ENCODE measurements around the gene CBX3. TPM values are rescaled to one million over a fixed set of nuclear protein-coding genes. Genes with fewer than 3 reads are reported as not detected.

Gene CBX3
- total and polyA plus RNA-seq, 2 of the 8 experiments (the other 6 are each of a cell fraction or from before 2014, with no cell fraction given) = 71.3 to 258 TPM

DNA sequence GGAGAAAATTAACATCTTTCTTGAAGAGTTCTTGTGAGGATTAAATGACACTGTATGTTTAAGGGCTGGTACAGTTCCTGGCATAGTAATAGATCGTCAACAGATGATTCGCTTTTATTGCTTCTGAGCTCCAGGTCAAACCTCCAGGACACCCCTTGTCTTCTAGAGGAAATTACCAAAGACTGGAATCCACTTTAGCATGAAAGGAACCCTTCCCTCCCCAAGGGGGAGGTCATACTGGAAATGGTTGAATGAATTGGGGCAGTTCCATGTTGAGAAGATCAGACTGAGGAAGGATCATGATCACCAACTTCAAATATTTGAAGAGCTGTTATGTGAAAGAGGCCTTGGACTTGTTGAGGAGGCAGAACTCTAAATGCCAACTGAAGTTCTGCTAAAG, 40.6 kb upstream of the CBX3 start:
- H3K56ac ChIP-seq (replicated peaks; ENCODE audit: insufficient read length, low read depth, low read length) = no peak overlapping the region
- H2AFZ ChIP-seq (ENCODE audit: low read length) = no peak overlapping the region
- no peak overlapping the region for H3K4ac ChIP-seq (replicated peaks; ENCODE audit: insufficient read length, low read depth, low read length)
- no peak overlapping the region for H2BK120ac ChIP-seq (replicated peaks; ENCODE audit: low read depth, low read length)
- H4K91ac ChIP-seq (replicated peaks; ENCODE audit: insufficient read length, low read length) = no peak overlapping the region
- 100% methylated on average over 2 of the region's 2 CpGs; no CpG with 5 or more reads in 1 of the 2 experiments for WGBS, 2 experiments (ENCODE audit: extremely low coverage in 1 of 2, insufficient coverage in 1 of 2, insufficient read length in 1 of 2, insufficient replicate concordance in 2 of 2, low coverage in 1 of 2, low lambda C conversion rate in 2 of 2, missing lambda C conversion rate in 1 of 2)
- POLR2A ChIA-PET (ENCODE audit: partially characterized antibody) = interaction anchor here (0.7 to 5.1 kb wide), 17 partner anchors 9 to 79 kb away, joined by 3 to 23 read pairs (median 4); partner anchors contain the start of genes CBX3, HNRNPA2B1 and NFE2L3
- DNase-seq (ENCODE audit: low read depth in 1 of 2, low spot score in 2 of 2) (no peak), FAIRE-seq (no peak)
- H3K4me2 ChIP-seq (ENCODE audit: insufficient read depth in 1 of 2, low read depth in 2 of 2, low read length in 2 of 2) = no peak overlapping the region
- H3K4me3 ChIP-seq (ENCODE audit: extremely low read depth in 1 of 4, insufficient read depth in 2 of 4, low read depth in 3 of 4, low read length in 4 of 4) = no peak overlapping the region
- no peaks in the 10 kb centered on the region; a peak in 2 of 7 replicates for H3K27me3 ChIP-seq (replicated peaks in 1 of 4; ENCODE audit: control insufficient read depth in 3 of 4, extremely low read depth in 1 of 4, insufficient read depth in 3 of 4, low read length in 3 of 4)
- H2BK20ac ChIP-seq (ENCODE audit: low read length) = no peak overlapping the region
- no peaks in the 10 kb centered on the region for H3K9me3 ChIP-seq (ENCODE audit: insufficient read depth in 2 of 2, low read depth in 1 of 2, low read length in 1 of 2)
- H4K8ac ChIP-seq (ENCODE audit: extremely low read depth, insufficient read depth, low read length) = no peak overlapping the region
- CTCF ChIA-PET (ENCODE audit: partially characterized antibody) = interaction anchor here (1.0 to 3.4 kb wide), 6 partner anchors 9 to 205 kb away, joined by 3 to 20 read pairs (median 4); partner anchors contain the start of gene NFE2L3
- peaks cover 32 to 89% of the 10 kb centered on the region in 2 experiments for H3K79me2 ChIP-seq (ENCODE audit: control insufficient read depth in 1 of 2, insufficient read depth in 2 of 2, low read length in 2 of 2)
- no peaks in the 10 kb centered on the region for H3K36me3 ChIP-seq (ENCODE audit: control insufficient read depth in 2 of 4, insufficient read depth in 4 of 4, low read length in 3 of 4)
- H2AK5ac ChIP-seq (ENCODE audit: low read depth, low read length) = no peak overlapping the region
- H3K18ac ChIP-seq (ENCODE audit: extremely low read depth, low read length) = no peak overlapping the region
- H4K5ac ChIP-seq (ENCODE audit: insufficient read length, low read depth, low read length) = no peak overlapping the region
- peaks cover 7 to 25% of the 10 kb centered on the region in 2 experiments for H4K20me1 ChIP-seq (replicated peaks in 1 of 2; ENCODE audit: control insufficient read depth in 1 of 2, insufficient read depth in 2 of 2, low read length in 2 of 2)
- H2BK5ac ChIP-seq (ENCODE audit: low read depth, low read length) = no peak overlapping the region
- no peaks in the 10 kb centered on the region for H3K23me2 ChIP-seq (ENCODE audit: low read depth, low read length)
- no peak overlapping the region for H2BK15ac ChIP-seq (ENCODE audit: low read length)
- H3K4me1 ChIP-seq (replicated peaks in 1 of 4; ENCODE audit: control insufficient read depth in 3 of 4, insufficient read depth in 4 of 4, low read length in 3 of 4) = peaks cover 3 to 21% (median 19%) of the 10 kb centered on the region in 4 experiments; a peak in 6 of 7 replicates
- H3K14ac ChIP-seq (ENCODE audit: insufficient read length) = no peak overlapping the region
- H3K9ac ChIP-seq (replicated peaks in 1 of 4; ENCODE audit: extremely low read depth in 1 of 4, low read depth in 3 of 4, low read length in 3 of 4) = no peak overlapping the region
- no peak overlapping the region for H2BK12ac ChIP-seq (ENCODE audit: low read depth, low read length)
- no peak overlapping the region for H3K23ac ChIP-seq (ENCODE audit: insufficient read length)
- H3K27ac ChIP-seq (ENCODE audit: low read depth, low read length) = no peak overlapping the region
- H3K79me1 ChIP-seq (ENCODE audit: low read depth, low read length) = peaks cover 11% of the 10 kb centered on the region
- TF ChIP-seq, protein P1, sequence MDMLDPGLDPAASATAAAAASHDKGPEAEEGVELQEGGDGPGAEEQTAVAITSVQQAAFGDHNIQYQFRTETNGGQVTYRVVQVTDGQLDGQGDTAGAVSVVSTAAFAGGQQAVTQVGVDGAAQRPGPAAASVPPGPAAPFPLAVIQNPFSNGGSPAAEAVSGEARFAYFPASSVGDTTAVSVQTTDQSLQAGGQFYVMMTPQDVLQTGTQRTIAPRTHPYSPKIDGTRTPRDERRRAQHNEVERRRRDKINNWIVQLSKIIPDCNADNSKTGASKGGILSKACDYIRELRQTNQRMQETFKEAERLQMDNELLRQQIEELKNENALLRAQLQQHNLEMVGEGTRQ (IDR thresholded peaks at IDR 0.05; ENCODE audit: low read length) = no peak
- no peak for TF ChIP-seq TBP (IDR thresholded peaks at IDR 0.05; ENCODE audit: low read depth, low read length)
- TF ChIP-seq CHD2 (IDR thresholded peaks at IDR 0.05; ENCODE audit: low read length) = no peak
- TF ChIP-seq, protein P2, sequence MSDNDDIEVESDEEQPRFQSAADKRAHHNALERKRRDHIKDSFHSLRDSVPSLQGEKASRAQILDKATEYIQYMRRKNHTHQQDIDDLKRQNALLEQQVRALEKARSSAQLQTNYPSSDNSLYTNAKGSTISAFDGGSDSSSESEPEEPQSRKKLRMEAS (IDR thresholded peaks at IDR 0.05) = no peak
- TF ChIP-seq KDM4A (IDR thresholded peaks at IDR 0.05; ENCODE audit: low read depth, low read length, severe bottlenecking) = no peak
- no peak for TF ChIP-seq CREB1 (IDR thresholded peaks at IDR 0.05)
- TF ChIP-seq CBX5 (IDR thresholded peaks at IDR 0.05; ENCODE audit: low read depth, low read length) = no peak
- TF ChIP-seq TAF7 (optimal IDR thresholded peaks at IDR 0.05; ENCODE audit: borderline replicate concordance, low read depth, low read length) = no peak
- no peak for TF ChIP-seq RFX5 (IDR thresholded peaks at IDR 0.05; ENCODE audit: borderline replicate concordance, low read depth, low read length)
- TF ChIP-seq RXRA (IDR thresholded peaks at IDR 0.05; ENCODE audit: insufficient read depth, low read depth, low read length) = no peak
- no peak for TF ChIP-seq SIX5 (IDR thresholded peaks at IDR 0.05; ENCODE audit: low read depth, low read length)
- TF ChIP-seq, protein P3, sequence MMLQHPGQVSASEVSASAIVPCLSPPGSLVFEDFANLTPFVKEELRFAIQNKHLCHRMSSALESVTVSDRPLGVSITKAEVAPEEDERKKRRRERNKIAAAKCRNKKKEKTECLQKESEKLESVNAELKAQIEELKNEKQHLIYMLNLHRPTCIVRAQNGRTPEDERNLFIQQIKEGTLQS (IDR thresholded peaks at IDR 0.05; ENCODE audit: insufficient read depth, low read depth, low read length) = no peak
- no peak for TF ChIP-seq SUZ12 (IDR thresholded peaks at IDR 0.05; ENCODE audit: low read length)

All from H1 (cell line).